HL-60 (cell line): Measurements from ENCODE around the gene TGFBI.

Experiments used
- DNase-seq, 2 experiments: peaks; one replicate each; pipeline ENCODE4 v3.0.0-alpha.2; 2010 to 2020; ENCODE audit warnings: low read depth in 1 of 2, low spot score in 1 of 2
- H3K27ac ChIP-seq: fragments of 250-450 bp; sonication (Bioruptor Pico); replicated peaks from 2 replicates; pipeline ENCODE4 v1.5.1; 2020; ENCODE audit warnings: mild to moderate bottlenecking, moderate library complexity
- H3K27me3 ChIP-seq: fragments of 250-450 bp; sonication (Bioruptor Pico); 2 replicates; pipeline ENCODE4 v1.5.1; 2021; ENCODE audit warnings: mild to moderate bottlenecking, moderate library complexity; ENCODE audit not compliant: insufficient read depth, poor library complexity, severe bottlenecking
- H3K4me3 ChIP-seq: replicated peaks from 2 replicates; pipeline ENCODE4 v1.5.1; 2011; ENCODE audit warnings: mild to moderate bottlenecking, control low read depth, low read length; ENCODE audit not compliant: insufficient read depth
- CTCF ChIP-seq: IDR thresholded peaks from one replicate; pipeline ENCODE4 v1.5.1; 2011; ENCODE audit warnings: low read length, control low read depth, inconsistent platforms; ENCODE audit not compliant: insufficient read depth
- GABPA ChIP-seq: IDR thresholded peaks from 2 replicates; pipeline ENCODE4 v1.6.1; 2012; ENCODE audit warnings: low read depth
- POLR2AphosphoS5 ChIP-seq: IDR thresholded peaks from 2 replicates; pipeline ENCODE4 v1.6.1; 2012; ENCODE audit warnings: low read depth
- REST ChIP-seq: IDR thresholded peaks from 2 replicates; pipeline ENCODE4 v1.6.1; 2012; ENCODE audit warnings: low read depth; ENCODE audit not compliant: insufficient replicate concordance
- SPI1 ChIP-seq: IDR thresholded peaks from 2 replicates; pipeline ENCODE4 v1.6.1; 2012; ENCODE audit warnings: low read depth, mild to moderate bottlenecking, borderline replicate concordance

The TGFBI gene

DNA sequence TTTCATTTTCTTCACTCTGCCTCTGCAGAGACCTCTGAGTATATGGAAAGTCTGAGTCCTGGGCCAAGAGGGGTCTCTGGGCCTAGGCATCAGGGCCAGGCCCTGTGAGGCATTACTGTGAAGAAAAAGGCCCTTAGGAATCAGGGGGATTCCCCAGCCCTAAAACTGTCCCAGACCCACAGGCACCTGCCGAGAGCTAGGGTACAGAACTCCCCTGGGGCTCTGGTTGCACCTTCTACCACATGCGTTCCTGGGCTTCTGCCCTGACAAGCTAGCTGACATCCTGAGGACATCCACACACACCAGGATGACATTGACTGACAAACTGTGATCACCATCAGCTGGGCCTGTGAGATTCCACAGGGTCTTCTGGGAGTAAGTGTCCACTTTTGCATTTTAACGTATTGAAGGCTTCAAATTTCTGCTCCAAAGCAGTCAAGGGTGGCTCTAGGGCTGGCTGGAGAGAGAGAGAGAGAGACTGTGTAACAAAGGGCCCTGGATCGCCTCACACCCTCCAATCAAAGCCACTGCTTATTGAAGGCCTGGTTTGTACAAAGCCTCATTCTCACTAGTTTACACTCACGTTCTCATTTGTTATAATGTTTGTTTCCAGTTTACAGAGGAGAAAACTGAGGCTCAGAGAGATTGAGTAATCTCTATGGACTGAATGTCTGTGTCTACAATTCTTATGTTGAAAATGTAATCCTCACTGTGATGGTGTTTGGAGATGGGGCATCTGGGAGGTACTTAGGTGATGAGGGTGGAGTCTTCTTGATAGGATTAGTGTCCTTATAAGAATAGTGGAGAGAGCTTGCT, 45.1 kb downstream of the TGFBI start:
- Histone ChIP-seq H3K27me3 (no peaks in the 10 kb centered on the region), H3K27ac (no peak overlapping the region), H3K4me3 (no peak overlapping the region)
- TF ChIP-seq POLR2AphosphoS5 (no peak), CTCF (no peak), SPI1 (no peak), REST (no peak), GABPA (no peak)
- DNase-seq = no peak

GRCh38 chr5:136075466-136075891, 46.7 kb downstream of the TGFBI start:
- no peak for DNase-seq
- TF ChIP-seq CTCF (no peak), REST (no peak), POLR2AphosphoS5 (no peak), GABPA (no peak), SPI1 (no peak)
- Histone ChIP-seq H3K27me3 (no peaks in the 10 kb centered on the region), H3K4me3 (no peak overlapping the region), H3K27ac (no peak overlapping the region)

- H3K27me3 ChIP-seq = no peaks in the 10 kb centered on the region
- TF ChIP-seq SPI1 = no peak
- TF ChIP-seq CTCF = no peak
- no peak for TF ChIP-seq POLR2AphosphoS5
- TF ChIP-seq GABPA = no peak
- no peak for TF ChIP-seq REST
- H3K4me3 ChIP-seq = no peak overlapping the region
- DNase-seq = no peak
- no peak overlapping the region for H3K27ac ChIP-seq
Observed at GRCh38 chr5:136076067-136076466, 47.3 kb downstream of the TGFBI start.
